ELR (cell line): ENCODE data around the gene CDC7.
A peak's percentile ranks its signal among the peaks of the same experiment; 100 is the strongest.

Experiments used
- DNase-seq: peaks from one replicate; pipeline ENCODE4 v3.0.0-alpha.2; 2015; ENCODE audit warnings: low read depth

Gene CDC7

DNA sequence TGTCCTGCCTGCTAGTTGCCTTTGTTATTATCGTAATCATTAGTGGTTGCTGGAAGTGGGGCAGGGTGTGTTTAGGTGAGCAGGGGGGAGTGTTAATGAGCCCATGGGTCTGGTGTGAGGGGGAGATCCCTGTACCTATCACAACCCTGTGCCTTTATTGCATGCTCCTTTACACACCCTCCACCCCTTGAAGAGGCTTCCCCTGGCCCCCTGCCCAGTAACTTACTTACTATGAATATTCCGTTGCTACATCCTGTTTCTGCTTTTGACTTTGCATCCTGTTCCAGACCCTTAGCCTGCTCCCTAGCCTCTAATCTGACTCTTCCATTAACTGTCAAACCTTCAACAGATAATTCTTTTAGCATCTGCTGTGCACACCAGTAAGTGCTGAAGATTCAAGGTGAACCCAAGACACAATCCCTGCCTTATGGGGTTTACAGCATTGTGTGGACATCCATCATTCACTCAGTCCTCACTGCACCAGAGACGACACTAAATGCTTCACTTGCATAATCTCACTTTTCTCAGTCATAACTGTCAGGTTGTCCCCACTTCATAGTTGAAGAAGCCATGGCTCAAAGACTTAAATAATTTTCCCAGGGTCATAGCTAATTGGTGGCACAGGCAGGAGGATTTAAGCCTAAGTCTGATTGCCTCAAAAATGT, 47.9 kb downstream of the CDC7 start:
- DNase-seq: no peak

DNA sequence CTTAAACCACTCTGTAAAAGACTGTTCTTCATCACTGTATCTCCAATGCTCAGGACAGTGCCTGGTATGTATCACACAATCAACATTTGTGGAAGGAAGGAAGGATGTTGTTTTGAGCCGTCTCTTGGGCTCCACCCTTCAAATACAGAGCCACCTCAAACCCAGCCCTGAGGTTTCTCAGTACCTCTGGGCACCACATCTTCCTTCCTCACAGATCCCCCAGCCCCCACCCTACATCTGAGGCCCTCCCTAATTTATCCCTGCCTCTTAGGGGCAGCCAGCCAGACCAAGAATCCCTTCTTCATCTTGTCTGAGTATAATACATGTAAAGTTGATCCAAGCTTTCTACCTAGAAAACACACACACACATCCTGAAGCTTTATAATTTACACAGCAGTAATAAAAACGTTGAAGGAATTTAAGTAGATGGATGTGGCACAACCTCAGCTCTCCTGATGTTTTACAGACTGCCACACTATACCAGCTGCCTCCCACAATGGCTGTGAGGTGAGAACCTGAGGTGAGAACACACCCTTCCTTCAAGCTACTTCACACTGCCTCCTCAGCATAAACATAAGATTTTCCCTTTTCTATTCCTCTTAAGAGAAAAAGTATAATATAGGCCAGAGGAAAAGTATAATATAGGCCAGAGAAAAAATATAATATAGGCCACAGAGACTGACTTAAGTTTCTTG, 48.5 kb downstream of the CDC7 start:
- no peak for DNase-seq

DNA sequence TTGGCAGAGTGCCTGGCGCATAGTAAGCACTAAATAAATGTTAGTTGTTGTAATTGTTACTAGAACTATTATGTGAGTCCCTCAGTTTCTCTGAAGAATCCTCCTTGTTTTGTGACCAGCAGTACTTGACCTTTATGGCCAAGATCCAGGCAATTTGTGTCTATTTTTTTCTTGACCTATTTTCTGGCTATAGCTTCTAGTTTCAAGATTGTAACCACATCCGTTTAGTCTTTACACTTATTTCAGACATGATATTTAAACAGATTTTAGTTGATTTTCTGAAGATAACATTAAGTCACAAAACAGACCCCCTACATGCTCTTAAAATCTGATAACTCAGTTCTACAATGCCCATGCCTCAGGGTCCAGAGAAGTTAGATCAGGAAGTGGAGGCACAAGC, 50.3 kb downstream of the CDC7 start:
- DNase-seq: no peak

DNA sequence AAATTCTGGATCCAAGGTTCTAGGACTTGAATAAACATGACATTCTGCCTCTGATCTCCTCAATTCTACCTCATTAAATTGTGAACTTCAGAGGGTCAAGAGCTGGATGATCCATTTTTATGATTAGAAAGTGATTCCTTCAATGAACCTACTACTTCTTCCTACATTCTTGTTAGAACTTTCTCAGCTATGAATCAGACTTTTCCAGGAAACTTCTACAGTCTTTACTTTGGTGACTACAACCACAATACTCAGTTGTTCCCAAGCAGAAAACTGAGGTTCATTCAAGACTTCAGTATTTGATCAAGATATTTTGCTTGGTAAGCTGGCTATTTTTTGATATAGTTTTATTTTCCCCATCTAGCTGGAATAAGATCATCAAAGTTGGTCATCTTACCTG, 51.4 kb downstream of the CDC7 start:
- DNase-seq: peak; percentile 21

DNA sequence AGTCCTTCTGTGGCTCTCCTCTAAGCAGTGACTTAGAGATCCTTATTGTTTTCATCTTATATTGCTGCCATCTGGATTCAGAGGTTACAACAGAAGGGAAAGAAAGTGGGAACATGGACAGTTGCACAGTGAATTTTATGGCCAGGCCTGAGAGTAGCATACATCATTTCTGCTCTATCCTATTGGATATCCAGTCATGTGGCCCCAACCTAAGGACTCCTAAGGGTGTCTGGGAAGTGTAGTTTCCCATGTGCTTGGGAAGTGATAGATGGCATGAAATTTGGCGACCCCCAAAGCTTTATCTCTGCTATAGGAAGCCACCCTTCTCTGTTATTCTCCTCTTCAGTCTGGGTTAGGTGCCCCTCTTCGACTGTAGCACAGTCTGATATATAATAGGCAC, 51.9 kb downstream of the CDC7 start:
- DNase-seq: no peak

DNA sequence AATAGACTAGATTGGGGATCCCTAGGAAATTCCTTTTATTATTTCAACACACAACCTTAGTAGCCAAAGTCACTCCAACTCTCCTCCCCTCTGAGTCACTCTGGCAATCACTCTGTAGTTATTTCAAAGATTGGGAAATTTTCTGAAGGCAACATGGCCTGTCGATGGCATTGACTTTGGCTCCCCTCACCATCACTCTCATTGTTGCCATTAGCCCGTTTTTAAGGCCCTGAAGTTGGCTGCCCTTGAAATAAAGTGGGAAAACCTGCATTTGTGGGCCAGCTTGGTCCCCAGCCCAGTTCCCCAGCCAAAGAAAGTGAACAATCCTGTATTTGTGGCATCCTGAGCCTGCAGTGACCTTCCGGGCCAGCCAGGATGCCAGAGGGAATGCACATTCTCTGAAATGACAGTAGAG, 52.5 kb downstream of the CDC7 start:
- peak; percentile 69 for DNase-seq

DNA sequence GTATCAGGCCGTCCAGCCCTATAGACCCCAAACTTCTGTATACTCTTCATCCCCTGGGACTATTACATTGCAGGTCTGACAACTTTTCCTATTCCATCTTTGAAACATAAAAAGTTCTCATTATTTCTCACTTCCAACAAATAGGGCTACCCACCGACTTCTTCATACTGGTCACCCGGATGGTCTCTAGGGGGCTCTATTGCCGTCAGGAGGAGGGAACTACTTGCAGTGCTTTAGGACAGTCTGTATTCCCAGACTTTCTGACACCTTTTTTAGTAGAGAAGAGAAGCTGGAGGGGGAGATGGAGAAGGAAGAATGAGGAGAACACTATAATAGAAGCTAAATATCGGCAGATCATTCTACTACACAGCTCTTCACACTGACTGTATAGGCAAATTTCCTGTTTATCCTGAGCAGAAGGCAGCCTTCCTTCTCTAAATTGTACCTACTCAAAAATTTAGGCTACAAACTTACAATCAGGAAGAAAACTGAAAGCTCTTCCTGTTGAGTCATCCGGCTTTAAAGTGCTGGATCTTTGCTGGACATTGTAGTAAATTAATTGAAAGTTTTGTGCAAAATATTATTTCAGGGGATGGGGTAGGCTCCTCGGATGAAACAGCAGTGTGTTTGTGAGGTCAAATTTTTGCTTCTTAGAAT, 54.6 kb downstream of the CDC7 start:
- DNase-seq: peak; percentile 57

DNA sequence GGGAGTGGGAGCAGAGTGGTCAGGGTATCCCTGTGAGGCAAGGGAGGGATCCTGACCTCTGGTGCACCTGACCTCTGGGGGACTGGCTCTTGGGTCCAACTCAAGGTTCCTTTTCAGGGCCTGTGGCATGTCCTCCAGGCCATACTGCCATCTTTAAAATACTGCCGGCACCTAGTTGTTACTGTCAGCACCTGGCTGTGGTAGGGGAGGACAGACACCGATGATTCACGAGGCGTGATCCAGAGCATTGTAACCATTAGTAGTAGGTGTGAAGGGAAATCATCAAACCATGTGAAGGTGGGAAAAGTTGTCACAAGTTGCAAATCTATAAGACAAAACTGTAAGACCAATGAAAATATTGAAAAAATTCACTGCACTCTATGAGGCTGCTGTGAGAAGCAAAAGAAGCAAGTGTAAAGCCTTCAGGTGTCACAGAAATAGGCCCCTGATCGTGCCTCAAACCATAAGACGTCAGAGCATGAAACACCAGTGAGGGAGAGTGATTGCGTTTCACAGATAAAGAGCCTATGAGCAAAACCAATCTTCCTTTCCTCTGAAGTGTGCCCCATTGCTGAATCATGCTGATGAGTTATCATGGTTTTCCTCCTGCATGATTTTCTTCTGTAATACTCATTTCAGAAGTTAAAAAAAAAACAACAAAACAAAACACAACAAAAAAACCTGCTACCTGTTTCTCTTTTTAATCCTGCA, 55.3 kb downstream of the CDC7 start:
- DNase-seq: peak; percentile 93

DNA sequence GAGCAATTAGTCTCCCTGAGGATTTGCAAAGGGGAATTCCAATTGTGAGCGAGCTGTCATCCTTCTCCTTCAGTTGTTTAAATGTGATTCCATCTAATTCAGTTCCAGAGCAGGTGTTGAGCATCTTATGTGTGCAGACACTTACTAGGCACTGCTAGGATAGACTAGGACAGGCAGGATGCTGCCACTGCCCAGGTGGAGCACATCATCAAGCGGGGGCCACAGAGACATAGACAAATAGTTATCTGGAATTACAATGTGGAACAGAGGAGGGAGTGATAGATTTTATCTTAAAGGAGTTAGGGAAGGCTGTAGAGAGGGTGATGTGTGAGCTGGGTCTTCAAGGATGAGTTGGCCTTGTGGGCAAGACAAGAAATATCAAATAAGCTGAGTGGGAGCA, 55.9 kb downstream of the CDC7 start:
- DNase-seq: no peak

DNA sequence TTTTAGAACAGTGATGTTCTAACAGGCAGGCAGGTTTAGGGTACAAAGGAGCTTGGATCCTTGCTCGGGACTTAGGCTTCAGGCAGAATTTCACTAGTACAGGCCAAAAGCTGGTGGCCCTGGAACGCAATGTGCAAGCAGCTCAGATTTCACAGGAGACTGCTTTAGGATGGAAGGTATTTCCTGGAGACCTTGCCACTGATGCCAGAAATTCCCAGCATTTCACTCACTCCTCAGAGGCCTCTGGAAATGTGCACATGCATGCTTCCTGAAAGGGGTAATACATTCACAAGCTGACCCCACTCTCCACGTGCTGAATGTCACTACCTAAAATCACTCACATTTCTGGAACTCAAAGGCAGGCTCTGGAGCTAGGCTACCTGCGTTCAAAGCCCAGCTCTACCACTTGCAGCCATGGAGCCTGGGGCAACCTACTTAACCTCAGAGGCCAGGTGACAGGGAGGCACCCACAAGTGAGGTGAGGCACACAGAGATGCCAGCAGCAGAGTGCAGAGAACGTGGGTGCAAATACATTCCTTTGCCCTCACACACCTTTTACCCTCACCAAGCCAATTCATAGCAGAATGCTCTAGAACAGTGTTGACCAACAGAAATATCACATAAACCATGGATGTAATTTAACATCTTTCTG, 56.5 kb downstream of the CDC7 start:
- no peak for DNase-seq

DNA sequence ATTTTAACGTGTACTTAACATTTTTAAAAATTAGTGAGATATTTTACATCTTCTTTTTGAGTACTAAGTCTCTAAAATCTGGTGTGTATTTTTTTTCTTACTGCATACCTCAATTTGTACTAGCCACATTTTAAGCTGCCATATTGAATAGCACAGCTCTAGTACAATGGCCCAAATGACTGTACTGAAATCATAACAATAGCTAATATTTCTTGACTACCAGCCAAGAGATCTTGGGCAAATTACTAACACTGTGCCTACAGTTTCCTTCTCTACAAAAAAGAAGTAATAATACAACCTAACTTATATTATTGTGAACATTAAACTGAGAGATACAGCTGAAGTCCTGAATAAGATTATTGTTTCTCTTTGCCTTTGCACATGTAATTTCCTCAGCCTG, 57.2 kb downstream of the CDC7 start:
- no peak for DNase-seq

DNA sequence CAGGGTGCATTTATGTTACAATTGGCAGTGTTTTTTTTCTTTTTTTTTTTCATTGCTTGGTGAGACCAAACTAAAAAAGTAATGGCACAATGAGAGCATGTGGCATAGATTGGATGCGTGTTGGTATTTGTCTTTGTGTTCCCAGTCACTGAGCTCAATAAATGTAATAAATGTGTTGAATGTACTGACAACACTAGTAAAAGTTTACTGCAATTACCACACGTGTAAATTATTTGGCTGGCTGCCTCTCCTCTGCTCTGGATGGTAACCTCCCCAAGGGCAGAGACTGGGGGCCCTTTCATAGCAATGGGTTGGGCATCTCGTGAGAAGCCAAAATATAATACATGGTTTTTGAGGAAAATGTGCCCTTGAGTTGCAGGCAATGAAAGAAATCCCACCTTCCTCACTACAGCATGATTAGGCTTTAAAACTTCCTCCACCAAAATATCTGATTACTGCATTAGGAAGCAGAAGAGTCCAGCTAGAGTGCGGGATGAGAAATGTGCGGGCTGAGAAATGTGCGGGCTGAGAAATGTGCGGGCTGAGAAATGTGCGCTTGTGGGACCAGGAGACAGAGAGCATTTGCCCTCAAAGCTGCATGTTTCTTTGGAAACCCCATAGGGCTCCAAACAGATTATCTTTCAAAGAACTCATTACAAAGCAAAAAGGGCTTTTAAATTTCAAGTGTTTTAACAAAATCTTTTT, 58.5 kb downstream of the CDC7 start:
- DNase-seq: no peak

DNA sequence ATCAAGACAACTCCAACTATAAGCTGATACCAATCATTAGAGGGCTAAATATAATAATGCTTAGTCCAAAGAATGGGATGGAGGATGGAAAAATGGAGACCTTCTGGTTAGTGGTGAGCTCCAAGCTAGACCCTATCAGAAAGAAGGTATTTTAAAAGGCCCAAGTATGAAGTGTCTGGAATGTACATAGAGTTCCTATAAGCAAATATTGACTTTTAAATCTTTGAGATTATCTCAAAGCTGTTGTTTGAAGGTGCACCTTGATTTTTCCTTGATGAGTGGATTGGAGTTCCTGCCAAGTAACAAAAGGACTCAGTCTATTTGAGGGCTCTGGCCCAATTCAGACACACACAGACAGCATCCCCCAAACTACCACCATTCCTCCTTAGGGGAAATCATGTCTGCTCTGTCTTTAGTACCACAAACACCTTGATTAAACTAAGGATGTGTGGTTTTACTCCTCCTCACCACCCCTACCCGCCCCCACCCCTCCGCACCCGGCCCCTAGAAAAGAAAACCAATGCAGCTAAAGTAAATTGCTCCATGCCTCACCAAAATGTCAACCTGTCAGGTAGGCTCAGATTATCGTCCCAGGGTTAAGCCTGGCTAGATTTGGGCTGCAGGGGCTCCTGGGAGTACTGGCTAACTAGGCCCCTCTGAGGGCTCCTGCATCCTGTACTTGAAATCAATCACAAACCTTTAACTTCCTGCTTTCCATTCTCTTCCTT, 59.4 kb downstream of the CDC7 start:
- no peak for DNase-seq

DNA sequence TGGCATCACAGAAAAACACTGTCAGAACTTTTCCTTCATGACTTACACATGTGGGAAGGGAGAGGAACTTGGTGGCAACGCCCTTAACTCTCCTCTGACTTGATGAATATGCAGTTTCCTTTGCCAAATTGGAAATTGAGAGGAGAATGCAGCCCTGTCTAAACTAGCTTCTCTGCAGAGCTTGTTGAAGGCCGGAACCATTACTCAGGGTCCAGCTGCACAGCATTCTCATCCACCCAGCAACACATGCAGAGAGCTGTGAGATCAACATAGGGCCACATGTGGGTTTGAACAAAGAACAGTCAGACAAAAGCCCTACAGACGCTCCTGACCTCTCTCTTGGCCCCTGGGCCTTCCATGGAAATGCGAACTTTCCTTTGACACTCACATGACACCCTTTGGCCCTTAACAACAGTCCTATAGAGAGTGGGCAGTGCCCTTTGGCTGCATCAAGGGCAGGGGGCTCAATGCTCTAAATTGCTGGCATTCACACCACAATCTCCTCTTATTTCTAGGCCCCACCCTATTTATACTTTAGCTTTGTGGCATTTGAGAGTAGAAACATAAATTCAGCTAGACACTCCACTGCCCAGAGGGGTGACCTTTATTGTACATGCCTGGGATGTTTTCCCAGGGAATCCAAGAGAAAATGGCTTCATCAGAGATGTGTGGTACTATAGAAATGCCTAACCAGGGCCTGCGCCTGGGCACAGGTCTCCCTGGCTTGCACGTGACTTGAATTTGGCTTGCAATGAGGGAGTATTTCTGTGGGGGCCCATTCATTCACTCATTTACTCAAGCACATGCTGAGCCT, 64.4 kb downstream of the CDC7 start:
- peak; percentile 4 for DNase-seq

DNA sequence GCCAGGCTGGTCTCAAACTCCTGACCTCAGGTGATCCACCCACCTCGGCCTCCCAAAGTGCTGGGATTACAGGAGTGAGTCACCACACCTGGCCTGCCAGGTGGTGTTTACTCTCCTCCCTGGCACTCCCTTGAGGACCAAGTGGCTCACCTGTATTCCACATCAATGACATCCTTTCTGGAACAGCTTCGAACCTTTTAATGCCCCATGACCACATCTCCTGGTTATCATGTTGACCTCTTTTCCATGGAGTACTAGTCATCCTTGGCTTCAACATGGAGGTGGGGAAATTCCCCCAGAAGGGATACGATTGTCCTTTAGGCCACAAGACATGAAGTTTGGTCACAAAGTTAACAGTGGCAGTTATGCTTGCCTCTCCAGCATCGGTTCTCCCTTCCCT, 66.9 kb downstream of the CDC7 start:
- no peak for DNase-seq

DNA sequence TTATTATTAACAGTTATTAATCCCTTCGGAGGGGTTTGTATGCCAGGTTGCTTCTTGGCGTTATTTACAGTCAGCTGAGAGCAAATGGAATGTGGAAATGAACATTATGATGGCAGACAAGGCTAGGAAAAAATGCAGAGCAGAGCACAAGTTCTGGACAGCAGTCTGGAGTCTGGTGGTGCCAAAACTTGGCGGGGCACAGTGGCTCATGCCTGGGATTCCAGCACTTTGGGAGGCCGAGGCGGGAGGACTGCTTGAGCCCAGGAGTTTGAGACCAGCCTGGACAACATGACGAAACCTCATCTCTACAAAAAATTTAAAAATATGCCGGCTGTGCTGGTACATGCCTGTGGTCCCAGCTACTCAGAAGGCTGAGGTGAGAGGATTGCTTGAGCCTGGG, 67.6 kb downstream of the CDC7 start:
- DNase-seq: no peak

DNA sequence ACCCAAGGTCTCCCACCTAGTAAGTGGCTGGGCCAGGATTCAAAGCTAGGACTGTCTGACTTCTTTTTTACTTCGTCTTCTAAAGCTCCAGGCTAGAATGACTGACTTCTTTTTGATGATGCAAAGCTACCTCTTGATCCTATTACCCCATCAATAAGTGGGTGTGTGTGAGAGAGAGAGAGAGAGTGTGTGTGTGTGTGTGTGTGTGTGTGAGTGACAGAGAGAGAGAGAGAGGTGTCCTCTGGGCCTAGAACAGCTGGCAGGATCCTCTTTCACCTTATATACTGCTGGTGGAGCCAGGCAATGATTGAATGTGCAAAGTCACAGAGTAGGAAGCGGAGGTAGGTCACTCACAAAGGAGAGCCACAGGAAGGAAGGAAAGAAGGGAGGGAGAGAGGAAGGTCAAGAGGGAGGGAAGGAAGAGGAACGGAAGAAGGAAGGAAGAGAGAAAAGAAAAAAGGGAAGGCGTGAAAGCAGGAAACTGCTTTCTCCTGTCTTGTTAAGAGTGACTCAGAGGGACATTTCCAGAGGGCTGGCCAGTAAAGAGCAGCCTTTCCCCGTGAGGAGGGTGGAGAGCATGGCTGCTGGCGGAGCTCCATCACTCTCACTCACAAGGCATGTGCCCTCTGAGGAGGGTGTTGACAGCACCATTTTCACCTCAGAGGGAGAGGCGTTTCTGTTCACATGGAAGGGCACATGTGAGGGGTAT, 68.9 kb downstream of the CDC7 start:
- peak; percentile 94 for DNase-seq

DNA sequence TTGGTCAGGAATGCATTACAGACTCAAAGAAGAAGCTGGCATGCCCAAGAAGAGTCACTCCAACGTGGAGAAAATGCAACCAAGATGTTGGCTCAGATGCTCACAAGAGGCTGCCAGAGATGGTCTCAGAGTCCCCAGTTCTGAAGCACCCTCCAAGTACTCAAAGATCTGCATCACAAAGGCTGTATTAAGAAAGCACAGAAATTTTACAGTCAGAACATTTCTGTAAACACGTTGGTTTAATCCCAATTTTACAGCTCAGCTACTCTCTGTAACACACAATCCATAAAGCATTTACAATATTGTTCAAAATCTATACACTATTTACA, 69.4 kb downstream of the CDC7 start:
- DNase-seq: no peak

DNA sequence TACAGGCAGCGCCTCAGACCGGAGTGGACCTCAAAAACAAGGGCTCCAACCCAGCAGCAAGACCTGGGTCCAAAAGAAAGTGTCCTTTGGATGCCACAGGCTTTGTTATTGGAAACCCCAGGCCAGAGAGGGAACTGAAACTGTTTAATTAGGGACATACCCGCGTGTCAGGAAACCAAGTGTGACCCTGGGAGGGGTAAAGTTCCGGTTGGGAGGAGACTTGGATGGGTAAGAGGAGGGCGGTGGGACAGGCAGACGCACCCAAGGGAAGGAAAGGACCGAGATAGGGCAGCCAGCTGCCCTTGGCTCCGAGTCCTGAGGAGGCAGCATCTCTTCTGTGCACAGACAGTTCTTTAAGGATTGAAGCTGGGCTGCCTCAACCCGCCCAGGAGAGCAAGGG, 71.4 kb downstream of the CDC7 start:
- no peak for DNase-seq
